ENCODE results near the gene RGS19. TPM values are rescaled to one million over a fixed set of nuclear protein-coding genes. Genes with fewer than 3 reads are reported as not detected.

Gene RGS19
- polyA plus RNA-seq, 4 donors, result 3.9 to 9.1 (median 6.9) TPM

- no peak for DNase-seq (ENCODE audit: low read depth in 4 of 4, low spot score in 3 of 4)
These were observed 1.3 kb downstream of the RGS19 start for GRCh38 chr20:64077876-64078551.

GRCh38 chr20:64077541-64077875, 1.8 kb downstream of the RGS19 start:
- DNase-seq (ENCODE audit: low read depth in 4 of 4, low spot score in 3 of 4), result no peak

- DNase-seq (ENCODE audit: low read depth in 4 of 4, low spot score in 3 of 4), result no peak
These were observed 2.2 kb downstream of the RGS19 start for GRCh38 chr20:64077094-64077493.

GRCh38 chr20:64076061-64076997, 3.0 kb downstream of the RGS19 start:
- no peak for DNase-seq (ENCODE audit: low read depth in 4 of 4, low spot score in 3 of 4)

- no peak for DNase-seq (ENCODE audit: low read depth in 4 of 4, low spot score in 3 of 4)
These were observed 3.8 kb downstream of the RGS19 start for GRCh38 chr20:64075556-64075955.

GRCh38 chr20:64074963-64075362, 4.4 kb downstream of the RGS19 start:
- no peak for DNase-seq (ENCODE audit: low read depth in 4 of 4, low spot score in 3 of 4)

- DNase-seq (ENCODE audit: low read depth in 4 of 4, low spot score in 3 of 4), result no peak
These were observed 5.0 kb downstream of the RGS19 start for GRCh38 chr20:64074184-64074789.

GRCh38 chr20:64073476-64074183, 5.7 kb downstream of the RGS19 start:
- DNase-seq (ENCODE audit: low read depth in 4 of 4, low spot score in 3 of 4), result no peak

- DNase-seq (ENCODE audit: low read depth in 4 of 4, low spot score in 3 of 4), result no peak
These were observed 6.7 kb downstream of the RGS19 start for GRCh38 chr20:64072498-64073063.

GRCh38 chr20:64071341-64072332, 7.7 kb downstream of the RGS19 start:
- no peak for DNase-seq (ENCODE audit: low read depth in 4 of 4, low spot score in 3 of 4)

GRCh38 chr20:64070244-64070993, 8.9 kb downstream of the RGS19 start:
- DNase-seq (ENCODE audit: low read depth in 4 of 4, low spot score in 3 of 4), result no peak

- DNase-seq (ENCODE audit: low read depth in 4 of 4, low spot score in 3 of 4), result no peak
These were observed 9.6 kb downstream of the RGS19 start for GRCh38 chr20:64069614-64070243.

GRCh38 chr20:64069209-64069613, 10.1 kb downstream of the RGS19 start:
- no peak for DNase-seq (ENCODE audit: low read depth in 4 of 4, low spot score in 3 of 4)

- DNase-seq (ENCODE audit: low read depth in 4 of 4, low spot score in 3 of 4), result no peak
These were observed 10.7 kb downstream of the RGS19 start for GRCh38 chr20:64068386-64069208.

GRCh38 chr20:64067733-64068307, 11.5 kb downstream of the RGS19 start:
- no peak for DNase-seq (ENCODE audit: low read depth in 4 of 4, low spot score in 3 of 4)

- DNase-seq (ENCODE audit: low read depth in 4 of 4, low spot score in 3 of 4), result no peak
These were observed 12.2 kb downstream of the RGS19 start for GRCh38 chr20:64067005-64067632.

GRCh38 chr20:64065974-64066343, 13.4 kb downstream of the RGS19 start:
- no peak for DNase-seq (ENCODE audit: low read depth in 4 of 4, low spot score in 3 of 4)
